ENCODE data around the gene IKZF5. TPM values are rescaled to one million over a fixed set of nuclear protein-coding genes. Genes with fewer than 3 reads are reported as not detected.

The IKZF5 gene
- total and polyA plus RNA-seq, 2 experiments from 2014 or later: 6.9 to 10.5 TPM

DNA sequence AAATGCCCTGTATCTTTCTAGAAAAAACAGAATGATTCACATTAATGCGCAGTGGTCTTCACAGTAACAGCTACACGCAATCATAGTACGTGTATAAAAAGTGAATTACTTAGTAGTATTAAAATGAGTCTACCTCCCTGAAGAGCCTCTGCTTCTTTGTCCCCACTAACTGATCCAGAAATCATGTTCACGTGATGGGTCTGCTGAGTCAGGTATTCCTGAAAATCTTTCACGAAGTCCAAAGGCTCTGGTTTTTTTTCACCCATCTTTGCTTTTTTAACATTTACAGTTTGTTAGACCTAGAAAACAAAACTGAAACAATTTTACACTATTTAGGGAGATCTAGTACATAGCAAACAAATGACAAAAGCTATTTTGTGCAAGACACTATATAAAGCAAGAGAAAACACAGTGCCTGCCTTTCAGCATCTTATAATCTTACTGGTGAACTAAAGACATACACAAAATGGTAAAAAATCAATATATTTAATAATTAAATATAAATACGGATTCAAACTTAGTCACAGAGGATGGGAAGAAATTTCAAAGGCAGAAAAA, 10.2 kb downstream of the IKZF5 start:
- no peaks in the 10 kb centered on the region for H3K27me3 Mint-ChIP-seq (ENCODE audit: insufficient read depth, low read depth, poor library complexity)
- H3K27ac Mint-ChIP-seq: no peak overlapping the region
- TF ChIP-seq ZNF114 (CRISPR knock-in tag; IDR thresholded peaks at IDR 0.05) (no peak), JUNB (IDR thresholded peaks at IDR 0.05; ENCODE audit: unreplicated experiment) (no peak), POLR2AphosphoS5 (IDR thresholded peaks at IDR 0.05; ENCODE audit: low read depth) (no peak), EZH2phosphoT487 (IDR thresholded peaks at IDR 0.05; ENCODE audit: unreplicated experiment) (no peak), CREB1 (CRISPR knock-in tag; IDR thresholded peaks at IDR 0.05; ENCODE audit: low read depth) (no peak), EZH2 (IDR thresholded peaks at IDR 0.05; ENCODE audit: low read depth, unreplicated experiment) (no peak), ZNF331 (CRISPR knock-in tag; IDR thresholded peaks at IDR 0.05; ENCODE audit: low read depth) (no peak), STAT1 (IDR thresholded peaks at IDR 0.05; ENCODE audit: unreplicated experiment) (no peak), NANOG (IDR thresholded peaks at IDR 0.05; ENCODE audit: borderline replicate concordance) (no peak)
- TF ChIP-seq, protein P1, sequence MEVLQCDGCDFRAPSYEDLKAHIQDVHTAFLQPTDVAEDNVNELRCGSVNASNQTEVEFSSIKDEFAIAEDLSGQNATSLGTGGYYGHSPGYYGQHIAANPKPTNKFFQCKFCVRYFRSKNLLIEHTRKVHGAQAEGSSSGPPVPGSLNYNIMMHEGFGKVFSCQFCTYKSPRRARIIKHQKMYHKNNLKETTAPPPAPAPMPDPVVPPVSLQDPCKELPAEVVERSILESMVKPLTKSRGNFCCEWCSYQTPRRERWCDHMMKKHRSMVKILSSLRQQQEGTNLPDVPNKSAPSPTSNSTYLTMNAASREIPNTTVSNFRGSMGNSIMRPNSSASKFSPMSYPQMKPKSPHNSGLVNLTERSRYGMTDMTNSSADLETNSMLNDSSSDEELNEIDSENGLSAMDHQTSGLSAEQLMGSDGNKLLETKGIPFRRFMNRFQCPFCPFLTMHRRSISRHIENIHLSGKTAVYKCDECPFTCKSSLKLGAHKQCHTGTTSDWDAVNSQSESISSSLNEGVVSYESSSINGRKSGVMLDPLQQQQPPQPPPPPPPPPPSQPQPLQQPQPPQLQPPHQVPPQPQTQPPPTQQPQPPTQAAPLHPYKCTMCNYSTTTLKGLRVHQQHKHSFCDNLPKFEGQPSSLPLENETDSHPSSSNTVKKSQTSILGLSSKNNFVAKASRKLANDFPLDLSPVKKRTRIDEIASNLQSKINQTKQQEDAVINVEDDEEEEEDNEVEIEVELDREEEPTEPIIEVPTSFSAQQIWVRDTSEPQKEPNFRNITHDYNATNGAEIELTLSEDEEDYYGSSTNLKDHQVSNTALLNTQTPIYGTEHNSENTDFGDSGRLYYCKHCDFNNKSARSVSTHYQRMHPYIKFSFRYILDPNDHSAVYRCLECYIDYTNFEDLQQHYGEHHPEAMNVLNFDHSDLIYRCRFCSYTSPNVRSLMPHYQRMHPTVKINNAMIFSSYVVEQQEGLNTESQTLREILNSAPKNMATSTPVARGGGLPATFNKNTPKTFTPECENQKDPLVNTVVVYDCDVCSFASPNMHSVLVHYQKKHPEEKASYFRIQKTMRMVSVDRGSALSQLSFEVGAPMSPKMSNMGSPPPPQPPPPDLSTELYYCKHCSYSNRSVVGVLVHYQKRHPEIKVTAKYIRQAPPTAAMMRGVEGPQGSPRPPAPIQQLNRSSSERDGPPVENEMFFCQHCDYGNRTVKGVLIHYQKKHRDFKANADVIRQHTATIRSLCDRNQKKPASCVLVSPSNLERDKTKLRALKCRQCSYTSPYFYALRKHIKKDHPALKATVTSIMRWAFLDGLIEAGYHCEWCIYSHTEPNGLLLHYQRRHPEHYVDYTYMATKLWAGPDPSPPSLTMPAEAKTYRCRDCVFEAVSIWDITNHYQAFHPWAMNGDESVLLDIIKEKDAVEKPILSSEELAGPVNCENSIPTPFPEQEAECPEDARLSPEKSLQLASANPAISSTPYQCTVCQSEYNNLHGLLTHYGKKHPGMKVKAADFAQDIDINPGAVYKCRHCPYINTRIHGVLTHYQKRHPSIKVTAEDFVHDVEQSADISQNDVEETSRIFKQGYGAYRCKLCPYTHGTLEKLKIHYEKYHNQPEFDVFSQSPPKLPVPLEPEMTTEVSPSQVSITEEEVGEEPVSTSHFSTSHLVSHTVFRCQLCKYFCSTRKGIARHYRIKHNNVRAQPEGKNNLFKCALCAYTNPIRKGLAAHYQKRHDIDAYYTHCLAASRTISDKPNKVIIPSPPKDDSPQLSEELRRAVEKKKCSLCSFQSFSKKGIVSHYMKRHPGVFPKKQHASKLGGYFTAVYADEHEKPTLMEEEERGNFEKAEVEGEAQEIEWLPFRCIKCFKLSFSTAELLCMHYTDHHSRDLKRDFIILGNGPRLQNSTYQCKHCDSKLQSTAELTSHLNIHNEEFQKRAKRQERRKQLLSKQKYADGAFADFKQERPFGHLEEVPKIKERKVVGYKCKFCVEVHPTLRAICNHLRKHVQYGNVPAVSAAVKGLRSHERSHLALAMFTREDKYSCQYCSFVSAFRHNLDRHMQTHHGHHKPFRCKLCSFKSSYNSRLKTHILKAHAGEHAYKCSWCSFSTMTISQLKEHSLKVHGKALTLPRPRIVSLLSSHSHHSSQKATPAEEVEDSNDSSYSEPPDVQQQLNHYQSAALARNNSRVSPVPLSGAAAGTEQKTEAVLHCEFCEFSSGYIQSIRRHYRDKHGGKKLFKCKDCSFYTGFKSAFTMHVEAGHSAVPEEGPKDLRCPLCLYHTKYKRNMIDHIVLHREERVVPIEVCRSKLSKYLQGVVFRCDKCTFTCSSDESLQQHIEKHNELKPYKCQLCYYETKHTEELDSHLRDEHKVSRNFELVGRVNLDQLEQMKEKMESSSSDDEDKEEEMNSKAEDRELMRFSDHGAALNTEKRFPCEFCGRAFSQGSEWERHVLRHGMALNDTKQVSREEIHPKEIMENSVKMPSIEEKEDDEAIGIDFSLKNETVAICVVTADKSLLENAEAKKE (CRISPR knock-in tag; IDR thresholded peaks at IDR 0.05): no peak
- TF ChIP-seq, protein P2, sequence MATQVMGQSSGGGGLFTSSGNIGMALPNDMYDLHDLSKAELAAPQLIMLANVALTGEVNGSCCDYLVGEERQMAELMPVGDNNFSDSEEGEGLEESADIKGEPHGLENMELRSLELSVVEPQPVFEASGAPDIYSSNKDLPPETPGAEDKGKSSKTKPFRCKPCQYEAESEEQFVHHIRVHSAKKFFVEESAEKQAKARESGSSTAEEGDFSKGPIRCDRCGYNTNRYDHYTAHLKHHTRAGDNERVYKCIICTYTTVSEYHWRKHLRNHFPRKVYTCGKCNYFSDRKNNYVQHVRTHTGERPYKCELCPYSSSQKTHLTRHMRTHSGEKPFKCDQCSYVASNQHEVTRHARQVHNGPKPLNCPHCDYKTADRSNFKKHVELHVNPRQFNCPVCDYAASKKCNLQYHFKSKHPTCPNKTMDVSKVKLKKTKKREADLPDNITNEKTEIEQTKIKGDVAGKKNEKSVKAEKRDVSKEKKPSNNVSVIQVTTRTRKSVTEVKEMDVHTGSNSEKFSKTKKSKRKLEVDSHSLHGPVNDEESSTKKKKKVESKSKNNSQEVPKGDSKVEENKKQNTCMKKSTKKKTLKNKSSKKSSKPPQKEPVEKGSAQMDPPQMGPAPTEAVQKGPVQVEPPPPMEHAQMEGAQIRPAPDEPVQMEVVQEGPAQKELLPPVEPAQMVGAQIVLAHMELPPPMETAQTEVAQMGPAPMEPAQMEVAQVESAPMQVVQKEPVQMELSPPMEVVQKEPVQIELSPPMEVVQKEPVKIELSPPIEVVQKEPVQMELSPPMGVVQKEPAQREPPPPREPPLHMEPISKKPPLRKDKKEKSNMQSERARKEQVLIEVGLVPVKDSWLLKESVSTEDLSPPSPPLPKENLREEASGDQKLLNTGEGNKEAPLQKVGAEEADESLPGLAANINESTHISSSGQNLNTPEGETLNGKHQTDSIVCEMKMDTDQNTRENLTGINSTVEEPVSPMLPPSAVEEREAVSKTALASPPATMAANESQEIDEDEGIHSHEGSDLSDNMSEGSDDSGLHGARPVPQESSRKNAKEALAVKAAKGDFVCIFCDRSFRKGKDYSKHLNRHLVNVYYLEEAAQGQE (IDR thresholded peaks at IDR 0.05; ENCODE audit: unreplicated experiment): no peak
- TF ChIP-seq, protein P3, sequence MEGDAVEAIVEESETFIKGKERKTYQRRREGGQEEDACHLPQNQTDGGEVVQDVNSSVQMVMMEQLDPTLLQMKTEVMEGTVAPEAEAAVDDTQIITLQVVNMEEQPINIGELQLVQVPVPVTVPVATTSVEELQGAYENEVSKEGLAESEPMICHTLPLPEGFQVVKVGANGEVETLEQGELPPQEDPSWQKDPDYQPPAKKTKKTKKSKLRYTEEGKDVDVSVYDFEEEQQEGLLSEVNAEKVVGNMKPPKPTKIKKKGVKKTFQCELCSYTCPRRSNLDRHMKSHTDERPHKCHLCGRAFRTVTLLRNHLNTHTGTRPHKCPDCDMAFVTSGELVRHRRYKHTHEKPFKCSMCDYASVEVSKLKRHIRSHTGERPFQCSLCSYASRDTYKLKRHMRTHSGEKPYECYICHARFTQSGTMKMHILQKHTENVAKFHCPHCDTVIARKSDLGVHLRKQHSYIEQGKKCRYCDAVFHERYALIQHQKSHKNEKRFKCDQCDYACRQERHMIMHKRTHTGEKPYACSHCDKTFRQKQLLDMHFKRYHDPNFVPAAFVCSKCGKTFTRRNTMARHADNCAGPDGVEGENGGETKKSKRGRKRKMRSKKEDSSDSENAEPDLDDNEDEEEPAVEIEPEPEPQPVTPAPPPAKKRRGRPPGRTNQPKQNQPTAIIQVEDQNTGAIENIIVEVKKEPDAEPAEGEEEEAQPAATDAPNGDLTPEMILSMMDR (conservative IDR thresholded peaks at IDR 0.05; ENCODE audit: low read depth in 2 of 2): no peak
- TF ChIP-seq, protein P4, sequence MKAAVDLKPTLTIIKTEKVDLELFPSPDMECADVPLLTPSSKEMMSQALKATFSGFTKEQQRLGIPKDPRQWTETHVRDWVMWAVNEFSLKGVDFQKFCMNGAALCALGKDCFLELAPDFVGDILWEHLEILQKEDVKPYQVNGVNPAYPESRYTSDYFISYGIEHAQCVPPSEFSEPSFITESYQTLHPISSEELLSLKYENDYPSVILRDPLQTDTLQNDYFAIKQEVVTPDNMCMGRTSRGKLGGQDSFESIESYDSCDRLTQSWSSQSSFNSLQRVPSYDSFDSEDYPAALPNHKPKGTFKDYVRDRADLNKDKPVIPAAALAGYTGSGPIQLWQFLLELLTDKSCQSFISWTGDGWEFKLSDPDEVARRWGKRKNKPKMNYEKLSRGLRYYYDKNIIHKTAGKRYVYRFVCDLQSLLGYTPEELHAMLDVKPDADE (IDR thresholded peaks at IDR 0.05): no peak

More for the DNA sequence above, 10.2 kb downstream of the IKZF5 start:
- Histone ChIP-seq H3K9me2 (ENCODE audit: insufficient read depth) (no peaks in the 10 kb centered on the region), H3K4me1 (ENCODE audit: insufficient read depth) (no peaks in the 10 kb centered on the region), H4K20me1 (replicated peaks; ENCODE audit: insufficient read depth) (peaks cover 28% of the 10 kb centered on the region), H3K27me3 (ENCODE audit: insufficient read depth) (no peaks in the 10 kb centered on the region), H2AFZ (no peak overlapping the region), H3F3A (replicated peaks; ENCODE audit: low read depth) (no peaks in the 10 kb centered on the region), H3K36me3 (ENCODE audit: insufficient read depth) (peaks cover 3% of the 10 kb centered on the region; the same call in 1 of the 2 replicates), H3K4me2 (no peak overlapping the region), H3K79me2 (replicated peaks; ENCODE audit: insufficient read depth) (peaks cover 46% of the 10 kb centered on the region), H3K4me3 (no peak overlapping the region), H3K27ac (ENCODE audit: low read depth) (no peak overlapping the region)
- no peak for DNase-seq (ENCODE audit: low spot score)
- Mint-ChIP-seq H3K9me3 (no peaks in the 10 kb centered on the region), H3K4me1 (peaks cover 9% of the 10 kb centered on the region; the same call in 2 of the 3 replicates), H3K36me3 (ENCODE audit: low read depth) (peaks cover 22% of the 10 kb centered on the region), H3K4me3 (no peak overlapping the region)
- ATAC-seq: no peak

All from GM23338 (cell line).